GM18867 (cell line): ENCODE results near the gene GNG2.
A peak's percentile ranks its signal among the peaks of the same experiment; 100 is the strongest.

Experiments used
- ATAC-seq: cut with Tn5 transposase; IDR thresholded peaks from one replicate; pipeline ENCODE4 v1.9.1; 2021; ENCODE audit warnings: mild to moderate bottlenecking, moderate library complexity; ENCODE audit not compliant: unreplicated experiment

GNG2 gene

GRCh38 chr14:51938137-51938536 lies 77.7 kb downstream of the GNG2 start:
- ATAC-seq, result no peak

DNA sequence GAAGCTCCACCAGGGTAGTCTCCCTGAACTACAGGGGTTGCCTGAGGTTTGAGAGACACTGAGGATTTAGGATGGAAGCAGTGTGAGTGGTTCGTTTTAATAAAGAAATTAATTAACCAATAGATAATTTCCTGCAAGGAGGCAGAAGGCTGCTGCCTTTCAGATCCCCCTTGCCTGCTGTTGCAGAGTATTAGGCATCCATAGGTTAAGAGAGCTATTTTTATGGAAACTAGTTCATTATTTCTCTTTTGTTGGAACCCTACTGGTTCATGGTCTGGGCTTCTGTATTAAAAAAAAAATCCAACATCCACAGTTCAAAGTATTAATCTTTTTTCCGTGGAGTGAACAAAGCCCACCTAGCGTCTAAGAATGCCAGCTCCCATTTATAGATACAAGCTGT lies 78.4 kb downstream of the GNG2 start:
- no peak for ATAC-seq

GRCh38 chr14:51939226-51939625 lies 78.8 kb downstream of the GNG2 start:
- ATAC-seq, result no peak

DNA sequence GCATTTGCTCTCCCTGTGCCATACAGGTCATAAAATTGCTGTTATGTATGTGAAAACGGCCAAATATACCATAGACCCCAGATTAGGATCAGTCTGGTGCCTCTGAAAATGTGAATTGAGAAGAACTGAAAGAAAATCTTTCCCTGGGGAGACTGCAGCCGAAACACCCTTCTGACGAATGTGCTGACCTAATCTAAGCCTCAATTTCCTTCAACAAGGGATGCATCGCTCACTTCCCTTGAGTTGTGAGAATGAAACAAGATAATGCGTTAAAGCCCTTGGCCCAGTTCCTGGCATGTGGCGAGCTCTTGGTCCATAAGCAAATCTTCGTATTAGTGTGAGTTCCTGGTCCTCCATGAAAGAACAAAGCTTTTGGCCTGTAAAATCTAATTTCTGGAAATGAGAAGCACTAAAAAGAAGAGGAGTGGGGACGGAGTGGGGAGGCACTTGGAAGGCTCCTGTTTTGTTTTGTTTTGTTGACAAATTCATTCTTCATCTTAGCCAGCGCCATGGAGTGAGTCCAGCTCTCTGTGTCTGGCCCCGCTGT lies 79.4 kb downstream of the GNG2 start:
- no peak for ATAC-seq

DNA sequence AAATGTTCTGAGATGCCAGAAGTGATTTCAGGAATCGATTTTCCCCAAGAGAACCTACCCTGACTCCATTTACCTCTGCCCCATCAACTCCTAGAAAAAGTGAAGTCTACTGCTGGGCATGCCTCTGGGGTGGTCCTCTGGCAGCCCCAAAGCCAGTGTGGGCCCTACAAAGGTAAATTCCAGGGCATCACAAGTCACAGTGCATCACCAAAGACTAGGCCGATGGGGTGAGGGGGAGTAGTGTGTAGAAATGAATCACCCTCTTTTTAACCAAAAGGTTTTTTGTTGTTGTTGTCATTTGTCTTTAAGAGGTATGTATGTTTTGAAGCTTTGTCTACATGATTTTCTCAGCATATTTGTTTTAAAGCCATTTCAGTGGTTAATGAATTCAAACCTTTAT lies 82.6 kb downstream of the GNG2 start:
- ATAC-seq, result no peak

DNA sequence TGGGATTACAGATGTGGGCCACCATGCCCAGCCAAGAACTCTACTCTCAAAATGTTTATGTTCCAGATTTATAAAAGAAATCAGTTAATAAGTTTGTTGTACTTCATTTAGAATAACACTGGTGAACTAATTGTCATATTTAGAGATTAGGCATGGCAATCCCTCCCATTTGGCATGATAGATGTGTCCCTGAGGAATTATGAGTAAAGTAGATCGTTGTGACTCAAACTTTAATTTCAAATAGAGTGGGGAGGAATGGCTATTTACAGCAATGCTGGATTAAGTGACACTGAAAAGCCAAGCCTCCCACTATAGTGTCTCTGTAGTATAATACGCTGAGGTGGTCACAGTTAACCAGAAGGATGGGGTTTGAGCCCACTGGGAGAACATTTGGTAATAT lies 89.6 kb downstream of the GNG2 start:
- ATAC-seq, result no peak

GRCh38 chr14:51951656-51952055 lies 91.2 kb downstream of the GNG2 start:
- ATAC-seq, result no peak

- no peak for ATAC-seq
These were observed 93.6 kb downstream of the GNG2 start for GRCh38 chr14:51954031-51954430.

DNA sequence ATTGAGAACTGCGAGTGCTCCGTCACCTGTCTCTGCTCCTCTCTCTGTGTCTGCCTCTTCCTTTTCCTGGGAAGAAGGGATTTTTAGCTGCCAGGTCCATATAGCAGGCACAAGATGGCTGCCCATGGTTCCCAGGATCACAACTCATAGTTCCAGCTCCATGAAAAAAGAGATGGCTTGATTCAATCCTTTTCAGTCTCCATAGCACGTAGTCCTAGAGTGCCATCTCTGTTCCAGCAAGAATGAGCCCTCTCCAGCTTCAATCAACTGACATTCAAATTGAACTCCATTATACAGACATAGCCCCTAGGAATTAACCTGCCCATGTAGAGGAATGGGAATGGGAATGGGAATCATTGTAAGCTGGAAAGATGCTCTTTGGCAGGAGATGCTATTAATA lies 94.2 kb downstream of the GNG2 start:
- no peak for ATAC-seq

DNA sequence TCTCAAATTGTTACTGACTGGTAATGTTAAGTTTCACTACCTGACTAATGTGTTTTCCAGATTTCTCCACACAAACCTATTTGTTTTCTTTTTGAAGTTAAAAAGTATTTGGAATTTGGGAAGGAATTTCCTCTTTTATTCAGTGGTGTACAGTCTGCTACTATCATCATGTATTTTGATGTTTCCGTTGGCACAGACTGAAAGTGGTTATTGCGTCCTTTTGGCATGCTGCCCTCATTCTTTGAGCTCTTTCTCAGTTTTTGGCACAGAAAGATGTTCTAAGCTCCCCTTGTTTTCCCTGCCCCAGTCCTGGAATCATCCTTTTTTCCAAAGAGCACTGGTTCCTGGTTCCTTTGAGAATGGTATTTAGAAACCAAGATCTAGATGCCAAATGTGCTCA lies 97.5 kb downstream of the GNG2 start:
- ATAC-seq, result no peak

DNA sequence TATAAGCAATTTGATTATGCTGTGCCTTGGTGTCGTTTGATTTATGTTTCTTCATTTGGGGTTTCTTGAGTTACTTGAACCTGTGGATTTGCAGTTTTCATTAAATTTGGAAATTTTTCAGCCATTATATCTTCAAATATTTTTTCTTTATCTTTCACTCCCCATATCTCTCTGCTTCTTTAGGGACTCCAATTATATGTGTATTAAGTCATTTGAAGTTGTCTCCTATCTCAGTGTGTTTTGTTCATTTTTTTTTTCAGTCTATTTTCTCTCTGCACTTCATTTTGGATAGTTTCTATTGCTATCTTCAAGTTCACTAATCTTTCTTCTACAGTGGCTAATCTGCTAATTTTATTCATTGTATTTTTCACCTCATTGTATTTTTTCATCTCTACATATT lies 99.5 kb downstream of the GNG2 start:
- ATAC-seq, result no peak

GRCh38 chr14:51960866-51961265 lies 100.5 kb downstream of the GNG2 start:
- ATAC-seq, result no peak

DNA sequence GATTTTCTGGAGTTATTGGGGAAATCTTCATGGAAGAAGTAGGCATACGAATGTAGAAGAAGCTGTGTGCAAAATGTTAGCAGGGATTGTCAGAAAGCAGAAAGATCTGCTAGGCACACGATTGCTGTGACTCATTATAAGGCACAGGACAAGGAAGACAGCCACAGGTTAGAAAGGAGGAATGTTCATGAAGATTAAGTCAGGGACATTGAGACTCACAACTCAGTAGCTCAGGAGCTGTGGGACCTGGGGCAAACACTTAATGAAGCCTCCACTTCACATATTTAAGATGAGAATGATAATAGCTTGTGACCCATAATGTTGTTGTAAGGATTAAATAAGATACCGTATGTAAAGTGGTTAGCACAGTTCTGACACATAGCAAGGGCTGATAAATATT lies 102.3 kb downstream of the GNG2 start:
- no peak for ATAC-seq

DNA sequence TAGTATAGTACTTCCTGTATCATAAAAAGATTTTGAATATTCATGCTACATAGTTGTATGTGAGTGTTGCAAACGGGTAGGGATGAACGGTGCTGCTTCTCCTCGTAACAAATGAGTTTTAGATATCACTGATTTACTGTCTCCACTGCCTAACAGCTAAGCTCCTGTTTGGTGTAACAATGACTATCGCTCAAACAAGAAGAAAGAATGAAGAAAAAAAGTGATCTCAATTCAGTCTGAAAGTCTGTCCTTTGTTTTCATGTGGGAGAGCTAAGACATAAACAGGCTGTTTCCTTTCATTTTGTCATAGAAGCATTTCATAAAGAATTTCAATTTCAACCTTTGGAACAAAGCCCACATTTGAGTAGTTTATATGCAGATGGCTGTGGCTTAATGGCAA lies 102.9 kb downstream of the GNG2 start:
- ATAC-seq, result no peak

- ATAC-seq, result no peak
These were observed 107.1 kb downstream of the GNG2 start for GRCh38 chr14:51967521-51967920.

GRCh38 chr14:51969852-51970540 lies 109.6 kb downstream of the GNG2 start:
- ATAC-seq, result no peak

DNA sequence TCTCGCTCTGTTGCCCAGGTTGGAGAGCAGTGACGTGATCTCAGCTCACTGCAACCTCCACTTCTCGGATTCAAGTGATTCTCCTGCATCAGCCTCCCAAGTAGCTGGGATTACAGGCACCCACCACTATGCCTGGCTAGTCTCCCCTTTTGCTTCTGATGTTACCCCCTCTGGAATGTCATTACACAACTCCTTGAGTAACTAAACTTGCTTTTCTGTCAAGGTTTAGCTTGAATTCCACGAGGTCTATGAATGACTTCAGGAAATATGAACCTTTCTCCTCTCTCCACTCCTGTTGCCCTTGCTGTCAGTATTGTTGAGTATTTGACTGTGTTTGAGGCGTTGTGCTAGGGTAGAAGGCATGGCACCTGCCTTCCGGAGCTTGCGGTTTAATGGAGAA lies 112.2 kb downstream of the GNG2 start:
- ATAC-seq, result no peak

DNA sequence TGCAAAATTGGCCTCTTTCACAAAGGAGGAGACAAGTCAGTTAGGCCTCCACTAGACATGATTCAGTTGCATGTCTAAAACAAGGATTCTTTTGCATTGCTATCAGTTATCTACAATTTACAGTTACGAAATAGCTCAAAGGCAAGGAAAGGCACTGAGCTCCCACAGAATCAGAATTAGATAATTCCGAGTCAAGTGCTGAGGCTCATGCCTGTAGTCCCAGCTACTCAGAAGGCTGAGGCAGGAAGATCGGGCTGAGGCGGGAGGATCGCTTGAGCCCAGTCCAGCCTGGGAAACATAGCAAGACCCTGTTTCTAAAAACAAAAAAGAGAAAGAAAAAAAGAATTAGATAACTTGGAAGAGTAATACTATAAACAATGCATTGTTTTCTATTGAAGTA lies 116.7 kb downstream of the GNG2 start:
- no peak for ATAC-seq

DNA sequence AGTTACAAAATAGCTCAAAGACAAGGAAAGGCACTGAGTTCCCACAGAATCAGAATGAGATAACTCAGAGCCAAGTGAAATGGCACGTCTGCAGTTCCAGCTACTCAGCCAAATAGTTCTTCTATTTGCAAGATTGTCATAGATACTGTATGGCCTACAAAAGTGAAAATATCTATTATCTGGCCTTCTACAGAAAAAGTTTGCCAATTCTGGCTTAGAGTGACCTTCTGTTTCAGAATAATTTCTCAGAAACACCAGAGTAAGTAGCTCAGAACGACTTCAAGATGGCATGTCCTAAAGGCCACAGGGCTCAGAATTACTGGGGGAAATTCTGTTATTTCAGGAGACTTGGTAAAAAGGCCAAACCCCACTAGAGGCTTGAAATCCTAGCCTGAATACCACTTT lies 118.3 kb downstream of the GNG2 start:
- no peak for ATAC-seq

DNA sequence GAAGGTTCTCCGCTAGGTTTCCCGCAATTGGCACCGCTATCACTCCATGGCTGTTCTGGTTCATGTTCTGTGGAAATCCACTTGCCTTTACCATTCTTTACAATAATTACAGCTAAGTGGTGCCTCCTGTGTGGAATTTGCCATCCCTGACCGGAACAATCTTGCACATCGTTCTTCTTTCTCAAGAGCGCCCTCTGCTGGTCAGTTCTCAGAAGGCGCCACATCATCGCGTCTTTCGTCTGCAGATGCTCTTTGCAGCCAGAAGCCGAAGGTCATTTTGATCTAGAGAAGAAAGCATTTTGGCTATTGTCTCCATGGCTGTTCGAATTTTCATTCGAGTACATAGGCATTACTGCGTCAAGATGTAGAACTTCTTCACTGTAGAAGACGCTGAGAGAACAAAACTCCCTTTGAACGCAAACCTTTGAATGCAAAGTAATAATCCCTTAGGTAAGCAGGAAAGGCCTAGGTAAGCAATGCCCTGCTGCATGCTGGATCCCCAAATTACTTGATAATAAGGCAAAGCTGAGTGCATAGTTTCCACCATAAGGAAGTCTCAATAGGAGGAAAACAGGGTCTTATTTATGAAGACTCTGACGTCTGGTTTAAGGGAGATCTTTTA lies 118.8 kb downstream of the GNG2 start:
- peak; percentile 54 for ATAC-seq

- peak; percentile 59 for ATAC-seq
These were observed 120.9 kb downstream of the GNG2 start for GRCh38 chr14:51981218-51981854.

DNA sequence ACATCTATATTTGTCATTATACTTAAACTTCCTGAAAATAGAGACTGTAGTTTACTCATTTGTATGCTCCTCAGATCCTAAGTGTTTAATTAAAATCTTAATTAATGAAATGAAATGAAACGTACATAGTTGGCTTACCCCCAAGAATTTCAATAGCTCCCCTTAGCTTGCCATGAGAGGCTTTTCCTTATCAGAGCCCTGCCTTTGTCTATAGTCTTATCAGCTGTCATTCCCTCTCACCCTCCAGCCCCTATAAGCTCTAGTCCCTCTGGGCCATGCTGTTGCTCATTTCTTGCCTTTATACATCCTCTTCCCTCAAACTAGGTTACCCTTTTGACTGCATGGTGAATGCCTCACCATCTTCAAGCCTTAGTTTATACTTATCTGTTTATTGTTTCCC lies 127.8 kb downstream of the GNG2 start:
- no peak for ATAC-seq
